GM21717 (cell line): ENCODE data around the gene PLA2G6.

Source experiments
- ATAC-seq: cut with Tn5 transposase; IDR thresholded peaks from one replicate; pipeline ENCODE4 v1.9.1; 2021; ENCODE audit warnings: mild to moderate bottlenecking, moderate library complexity; ENCODE audit not compliant: unreplicated experiment

Gene PLA2G6, protein sequence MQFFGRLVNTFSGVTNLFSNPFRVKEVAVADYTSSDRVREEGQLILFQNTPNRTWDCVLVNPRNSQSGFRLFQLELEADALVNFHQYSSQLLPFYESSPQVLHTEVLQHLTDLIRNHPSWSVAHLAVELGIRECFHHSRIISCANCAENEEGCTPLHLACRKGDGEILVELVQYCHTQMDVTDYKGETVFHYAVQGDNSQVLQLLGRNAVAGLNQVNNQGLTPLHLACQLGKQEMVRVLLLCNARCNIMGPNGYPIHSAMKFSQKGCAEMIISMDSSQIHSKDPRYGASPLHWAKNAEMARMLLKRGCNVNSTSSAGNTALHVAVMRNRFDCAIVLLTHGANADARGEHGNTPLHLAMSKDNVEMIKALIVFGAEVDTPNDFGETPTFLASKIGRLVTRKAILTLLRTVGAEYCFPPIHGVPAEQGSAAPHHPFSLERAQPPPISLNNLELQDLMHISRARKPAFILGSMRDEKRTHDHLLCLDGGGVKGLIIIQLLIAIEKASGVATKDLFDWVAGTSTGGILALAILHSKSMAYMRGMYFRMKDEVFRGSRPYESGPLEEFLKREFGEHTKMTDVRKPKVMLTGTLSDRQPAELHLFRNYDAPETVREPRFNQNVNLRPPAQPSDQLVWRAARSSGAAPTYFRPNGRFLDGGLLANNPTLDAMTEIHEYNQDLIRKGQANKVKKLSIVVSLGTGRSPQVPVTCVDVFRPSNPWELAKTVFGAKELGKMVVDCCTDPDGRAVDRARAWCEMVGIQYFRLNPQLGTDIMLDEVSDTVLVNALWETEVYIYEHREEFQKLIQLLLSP

GRCh38 chr22:38181453-38182200 is at the start of gene PLA2G6:
Gene PLA2G6 (minus strand): TSS chr22:38181830. CDS start chr22:38169426, 12,404 bp downstream.
- peak; percentile 52 for ATAC-seq

GRCh38 chr22:38230916-38231315 is 49.3 kb upstream of the PLA2G6 start:
- no peak for ATAC-seq

- ATAC-seq = no peak
Observed at GRCh38 chr22:38230108-38230825, 48.6 kb upstream of the PLA2G6 start.

DNA sequence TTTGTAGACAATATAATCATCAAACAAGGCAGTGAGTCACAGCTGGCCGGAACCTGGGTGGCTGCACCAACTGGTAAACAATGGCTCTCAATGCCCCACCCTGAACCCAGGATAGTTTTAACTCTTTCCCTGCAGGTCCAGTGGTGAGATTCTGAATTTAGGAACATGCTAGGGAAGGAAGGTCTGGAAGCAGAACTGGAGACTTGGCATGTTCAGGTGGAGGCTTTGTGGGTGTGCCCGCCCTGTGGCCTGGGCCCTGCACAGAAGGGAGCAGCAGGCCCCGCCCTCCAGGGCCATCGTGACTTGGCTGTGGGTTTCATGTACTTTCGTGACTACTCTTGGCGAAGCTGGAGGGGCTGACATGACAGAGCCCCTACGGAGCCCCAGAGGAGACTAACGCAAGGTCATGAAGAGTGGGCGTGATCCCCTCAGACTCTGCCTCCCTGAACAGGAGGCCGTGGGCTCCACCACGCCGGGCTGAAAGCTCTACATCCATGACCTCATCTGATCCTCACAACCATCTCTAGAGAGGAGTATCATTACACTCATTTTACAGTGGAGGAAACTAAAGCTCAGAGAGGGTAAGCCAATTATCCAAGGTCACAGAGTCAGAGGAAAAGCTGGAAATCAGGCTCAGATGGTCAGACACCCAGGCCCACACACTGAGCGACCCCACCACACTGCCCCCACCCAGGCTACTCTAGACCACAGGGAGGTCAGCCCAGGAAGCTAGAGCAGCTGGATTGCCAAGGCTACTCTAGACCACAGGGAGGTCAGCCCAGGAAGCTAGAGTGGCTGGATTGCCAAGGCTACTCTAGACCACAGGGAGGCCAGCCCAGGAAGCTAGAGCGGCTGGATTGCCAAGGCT is 47.5 kb upstream of the PLA2G6 start:
- ATAC-seq = no peak

DNA sequence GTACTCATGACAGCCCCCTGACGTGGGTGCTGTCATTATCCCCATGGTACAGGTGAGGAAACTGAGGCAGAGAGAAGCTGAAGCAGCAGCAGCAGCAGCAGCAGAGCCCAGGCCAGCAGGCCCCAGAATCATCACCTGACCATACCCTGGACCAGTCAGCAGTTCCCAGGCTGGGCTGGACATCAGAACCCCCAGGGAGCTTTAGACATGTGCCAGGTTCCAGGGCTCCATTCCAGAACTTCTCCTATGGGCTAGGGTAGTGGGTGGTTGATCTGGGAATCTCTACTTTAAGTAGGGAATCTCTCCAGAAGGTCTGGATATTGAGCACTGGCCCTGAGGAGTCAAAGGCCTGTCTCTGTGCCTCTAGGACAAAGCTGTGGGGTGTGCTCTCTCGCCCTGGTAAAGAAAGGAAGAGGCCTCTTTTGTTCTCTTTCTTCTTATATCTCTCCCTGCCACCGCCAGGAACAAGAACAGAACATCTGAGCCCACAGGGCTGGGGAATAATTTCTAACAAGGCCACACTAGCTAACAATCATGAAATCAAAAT is 46.8 kb upstream of the PLA2G6 start:
- no peak for ATAC-seq

GRCh38 chr22:38226853-38227649 is 45.4 kb upstream of the PLA2G6 start:
- no peak for ATAC-seq

DNA sequence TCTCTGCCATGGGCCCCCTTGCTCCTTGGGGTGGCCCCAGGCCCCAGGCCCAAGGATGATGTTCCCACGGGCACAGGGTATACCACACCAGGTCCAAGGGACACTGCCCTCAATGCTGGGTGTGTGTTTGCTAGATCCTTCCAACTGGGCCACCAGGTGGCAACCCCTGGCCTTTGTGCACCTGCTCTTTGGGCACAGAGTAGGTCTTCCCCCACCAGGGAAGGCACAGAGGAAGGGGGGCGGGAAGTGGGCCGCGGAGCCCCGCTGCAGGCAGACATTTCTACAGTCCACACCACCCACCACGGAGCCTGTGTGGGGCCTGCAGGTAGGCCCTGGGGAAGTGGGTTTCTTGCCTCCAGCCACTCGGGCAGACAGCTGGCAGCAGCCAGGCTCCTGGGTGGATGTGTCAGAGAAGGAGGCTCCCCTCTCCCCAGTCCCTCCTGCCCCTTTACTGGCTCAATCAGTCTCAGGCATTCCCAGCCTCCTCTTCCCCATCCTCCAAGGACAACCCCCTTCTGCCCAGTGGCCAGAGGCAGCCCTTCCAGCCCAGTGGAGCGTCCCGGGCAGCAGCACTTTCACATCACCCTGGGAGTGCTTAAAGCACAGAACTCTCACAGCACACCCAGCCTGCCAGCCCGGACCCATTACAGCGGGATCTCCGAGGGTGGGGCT is 41.8 kb upstream of the PLA2G6 start:
- no peak for ATAC-seq

- ATAC-seq = no peak
Observed at GRCh38 chr22:38222797-38223119, 41.1 kb upstream of the PLA2G6 start.

- ATAC-seq = no peak
Observed at GRCh38 chr22:38221908-38222796, 40.5 kb upstream of the PLA2G6 start.

- no peak for ATAC-seq
Observed at GRCh38 chr22:38221407-38221806, 39.8 kb upstream of the PLA2G6 start.

GRCh38 chr22:38220653-38221386 is 39.2 kb upstream of the PLA2G6 start:
- no peak for ATAC-seq

DNA sequence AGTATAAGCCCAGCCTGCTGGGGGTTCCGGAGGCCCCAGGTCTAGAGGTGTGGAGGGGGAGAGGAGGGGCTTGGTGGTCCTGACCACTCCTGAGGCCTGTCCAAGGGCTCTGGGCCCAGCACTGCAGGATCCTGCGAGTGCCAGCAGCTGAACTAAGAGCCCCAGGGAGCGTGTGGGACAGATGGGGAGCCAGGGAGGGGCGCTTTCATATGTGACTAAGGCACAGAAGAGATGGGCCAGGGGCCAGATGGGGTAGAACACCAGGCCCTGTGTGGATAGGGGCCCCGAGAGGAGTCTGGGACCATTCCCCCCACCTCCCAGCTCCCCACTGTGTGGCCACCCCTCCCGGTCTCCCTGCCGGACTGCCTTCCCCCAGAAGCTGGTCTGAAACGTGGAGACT is 38.5 kb upstream of the PLA2G6 start:
- ATAC-seq = no peak

DNA sequence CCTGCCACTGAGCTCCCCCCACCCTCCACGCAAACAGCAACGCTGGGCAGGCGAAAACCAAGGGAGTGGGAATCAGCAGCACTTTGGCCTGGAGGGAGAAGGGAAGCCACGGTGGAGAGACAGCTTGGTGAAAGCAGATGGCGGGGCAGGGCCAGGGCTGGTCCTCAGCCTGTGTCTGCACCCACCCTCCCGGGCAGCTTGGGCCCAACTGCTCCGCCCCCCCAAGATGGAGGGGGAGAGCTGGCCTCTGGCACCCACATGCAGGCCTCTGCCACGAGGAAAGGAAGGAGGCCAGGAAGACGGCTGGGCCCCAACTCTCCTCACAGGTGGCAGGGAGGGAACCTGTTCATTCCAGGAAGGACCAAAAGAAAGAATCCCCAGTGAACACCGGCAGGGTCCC is 38.0 kb upstream of the PLA2G6 start:
- no peak for ATAC-seq

GRCh38 chr22:38218661-38219622 is 37.3 kb upstream of the PLA2G6 start:
- ATAC-seq = no peak
